Parathyroid adenoma (tissue), 2 donors: ENCODE data around the gene NAV2.

Experiments used
- H2AFZ ChIP-seq: fragments of 300-600 bp; sonication (generic); one replicate; pipeline ENCODE4 v1.7.0; 2017; ENCODE audit warnings: antibody characterized with exemption, mild to moderate bottlenecking
- H3K27ac ChIP-seq: fragments of 300-600 bp; sonication (generic); one replicate; pipeline ENCODE4 v1.7.0; 2017
- H3K27me3 ChIP-seq: fragments of 300-600 bp; sonication (generic); one replicate; pipeline ENCODE4 v1.7.0; 2017; ENCODE audit warnings: low read length; ENCODE audit not compliant: control insufficient read depth, insufficient read depth
- H3K36me3 ChIP-seq: fragments of 300-600 bp; sonication (generic); one replicate; pipeline ENCODE4 v1.7.0; 2017; ENCODE audit warnings: low read length; ENCODE audit not compliant: control insufficient read depth, insufficient read depth
- H3K4me1 ChIP-seq: fragments of 300-600 bp; sonication (generic); one replicate; pipeline ENCODE4 v1.7.0; 2017; ENCODE audit warnings: control low read depth
- H3K4me2 ChIP-seq: fragments of 300-600 bp; sonication (generic); one replicate; pipeline ENCODE4 v1.7.0; 2017; ENCODE audit warnings: low read length
- H3K4me3 ChIP-seq: fragments of 300-600 bp; sonication (generic); one replicate; pipeline ENCODE4 v1.7.0; 2017; ENCODE audit warnings: low read depth, low read length
- H3K79me2 ChIP-seq: fragments of 300-600 bp; sonication (generic); one replicate; pipeline ENCODE4 v1.7.0; 2017; ENCODE audit warnings: control low read depth
- H3K9ac ChIP-seq: fragments of 300-600 bp; sonication (generic); one replicate; pipeline ENCODE4 v1.7.0; 2017; ENCODE audit warnings: mild to moderate bottlenecking
- H3K9me3 ChIP-seq: fragments of 300-600 bp; sonication (generic); one replicate; pipeline ENCODE4 v1.7.0; 2017; ENCODE audit warnings: low read length; ENCODE audit not compliant: control insufficient read depth
- TF ChIP-seq, protein P1 (sequence below): fragments of 300-600 bp; sonication (generic); IDR thresholded peaks from one replicate; pipeline ENCODE4 v1.7.0; 2017; ENCODE audit warnings: antibody characterized with exemption, mild to moderate bottlenecking
- donor health status: primary hyperparathyroidism.

Gene NAV2

DNA sequence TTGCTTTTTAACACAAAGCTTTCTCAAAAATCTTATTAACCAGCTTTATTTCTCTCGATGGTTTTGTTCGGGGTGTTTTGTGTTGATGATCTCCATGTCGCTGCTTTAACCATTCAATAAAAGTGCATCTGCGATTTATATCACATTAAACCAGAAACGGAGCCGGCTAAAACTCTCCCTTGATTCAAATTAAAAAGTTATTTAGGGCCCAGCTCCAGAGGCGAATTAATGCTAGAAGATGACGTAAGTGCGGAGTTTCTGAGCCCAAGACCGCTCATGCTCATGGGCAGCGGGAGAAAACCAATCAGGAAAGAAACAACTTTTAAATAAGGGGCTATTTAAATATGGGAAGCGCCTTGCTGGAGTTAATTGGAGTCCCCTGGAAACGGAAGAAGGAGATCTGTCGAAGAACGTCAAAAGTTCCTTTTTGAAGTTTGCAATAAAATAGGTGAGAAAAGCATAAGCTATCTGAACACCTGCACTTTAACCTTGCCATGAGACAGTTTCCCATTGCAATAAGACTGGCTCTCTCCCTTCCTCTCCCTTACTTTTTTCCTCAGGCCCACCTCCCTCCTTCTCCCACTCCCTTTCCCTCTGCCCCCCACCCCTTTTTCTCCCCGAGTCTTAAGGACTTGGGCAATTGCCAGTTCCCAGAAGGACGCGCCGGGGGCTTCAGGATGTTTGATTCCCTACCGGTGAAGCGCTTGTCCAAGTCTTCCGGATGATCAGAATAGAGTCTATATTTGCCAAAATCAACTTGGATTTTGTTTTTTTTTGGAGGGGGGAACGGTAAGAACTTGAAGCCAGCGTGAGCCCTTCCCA, 449.5 kb downstream of the NAV2 start:
- H3K4me1 ChIP-seq, result no peaks in the 10 kb centered on the region
- TF ChIP-seq, protein P1, sequence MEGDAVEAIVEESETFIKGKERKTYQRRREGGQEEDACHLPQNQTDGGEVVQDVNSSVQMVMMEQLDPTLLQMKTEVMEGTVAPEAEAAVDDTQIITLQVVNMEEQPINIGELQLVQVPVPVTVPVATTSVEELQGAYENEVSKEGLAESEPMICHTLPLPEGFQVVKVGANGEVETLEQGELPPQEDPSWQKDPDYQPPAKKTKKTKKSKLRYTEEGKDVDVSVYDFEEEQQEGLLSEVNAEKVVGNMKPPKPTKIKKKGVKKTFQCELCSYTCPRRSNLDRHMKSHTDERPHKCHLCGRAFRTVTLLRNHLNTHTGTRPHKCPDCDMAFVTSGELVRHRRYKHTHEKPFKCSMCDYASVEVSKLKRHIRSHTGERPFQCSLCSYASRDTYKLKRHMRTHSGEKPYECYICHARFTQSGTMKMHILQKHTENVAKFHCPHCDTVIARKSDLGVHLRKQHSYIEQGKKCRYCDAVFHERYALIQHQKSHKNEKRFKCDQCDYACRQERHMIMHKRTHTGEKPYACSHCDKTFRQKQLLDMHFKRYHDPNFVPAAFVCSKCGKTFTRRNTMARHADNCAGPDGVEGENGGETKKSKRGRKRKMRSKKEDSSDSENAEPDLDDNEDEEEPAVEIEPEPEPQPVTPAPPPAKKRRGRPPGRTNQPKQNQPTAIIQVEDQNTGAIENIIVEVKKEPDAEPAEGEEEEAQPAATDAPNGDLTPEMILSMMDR, result no peak
- H3K27me3 ChIP-seq, result no peaks in the 10 kb centered on the region
- H3K9me3 ChIP-seq, result no peaks in the 10 kb centered on the region
- H3K4me2 ChIP-seq, result no peak overlapping the region
- H3K4me3 ChIP-seq, result no peak overlapping the region
- no peak overlapping the region for H3K9ac ChIP-seq
- H2AFZ ChIP-seq, result no peak overlapping the region
- no peak overlapping the region for H3K27ac ChIP-seq
- H3K79me2 ChIP-seq, result no peaks in the 10 kb centered on the region
- H3K36me3 ChIP-seq, result no peaks in the 10 kb centered on the region

DNA sequence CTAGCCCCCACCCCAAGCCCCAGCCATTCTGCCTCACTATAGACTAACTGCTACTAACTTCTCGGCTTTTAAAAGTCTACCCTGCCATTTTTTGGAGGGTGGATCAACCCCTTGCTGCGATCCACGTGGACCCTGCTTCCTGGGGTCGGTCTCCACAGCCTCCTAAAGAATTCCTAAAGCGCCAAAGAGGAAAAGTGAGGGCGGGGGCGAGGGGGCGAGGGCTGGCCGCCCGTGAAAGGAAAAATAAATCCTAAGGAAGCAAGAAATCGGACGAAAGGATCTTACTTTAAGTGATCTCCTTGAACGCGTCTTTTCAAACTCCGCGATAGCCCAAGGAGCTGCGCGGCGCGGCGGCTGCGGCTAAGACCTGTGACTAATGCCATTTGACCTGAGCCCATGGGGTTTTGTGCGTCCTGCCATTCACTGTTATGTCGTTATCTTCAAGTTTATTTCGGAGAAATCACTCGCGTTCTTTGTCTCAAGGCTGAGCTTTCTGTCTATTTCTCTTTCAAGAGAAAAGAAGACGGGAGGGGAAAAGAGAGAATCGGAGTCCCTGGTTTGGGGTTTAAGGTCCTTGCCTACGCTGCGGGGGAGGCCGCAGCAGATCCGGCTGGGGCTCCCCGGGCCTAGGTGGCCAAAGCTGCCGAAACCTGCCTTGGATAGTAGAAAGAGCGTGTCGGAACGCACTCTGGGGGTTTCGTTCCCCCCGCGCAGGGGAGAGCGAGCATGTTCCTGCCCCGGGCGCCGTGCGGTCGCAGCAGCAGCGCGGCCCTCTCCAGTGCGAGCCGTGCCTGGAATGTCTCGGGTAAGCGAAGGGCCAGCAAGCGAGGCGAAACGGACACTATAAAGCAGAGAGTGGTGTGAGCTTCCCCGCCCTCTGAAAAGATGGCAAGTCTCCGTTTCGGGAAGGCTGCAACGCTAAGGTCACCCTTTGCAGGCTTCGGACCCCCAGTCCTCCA, 450.5 kb downstream of the NAV2 start:
- H3K27me3 ChIP-seq, result no peaks in the 10 kb centered on the region
- no peaks in the 10 kb centered on the region for H3K79me2 ChIP-seq
- H3K9me3 ChIP-seq, result no peaks in the 10 kb centered on the region
- no peak overlapping the region for H3K9ac ChIP-seq
- no peaks in the 10 kb centered on the region for H3K4me1 ChIP-seq
- H3K4me2 ChIP-seq, result peak overlapping the region; percentile 44
- no peaks in the 10 kb centered on the region for H3K36me3 ChIP-seq
- TF ChIP-seq, protein P1, result no peak
- H2AFZ ChIP-seq, result no peak overlapping the region
- H3K27ac ChIP-seq, result no peak overlapping the region
- H3K4me3 ChIP-seq, result peak overlapping the region; percentile 16

DNA sequence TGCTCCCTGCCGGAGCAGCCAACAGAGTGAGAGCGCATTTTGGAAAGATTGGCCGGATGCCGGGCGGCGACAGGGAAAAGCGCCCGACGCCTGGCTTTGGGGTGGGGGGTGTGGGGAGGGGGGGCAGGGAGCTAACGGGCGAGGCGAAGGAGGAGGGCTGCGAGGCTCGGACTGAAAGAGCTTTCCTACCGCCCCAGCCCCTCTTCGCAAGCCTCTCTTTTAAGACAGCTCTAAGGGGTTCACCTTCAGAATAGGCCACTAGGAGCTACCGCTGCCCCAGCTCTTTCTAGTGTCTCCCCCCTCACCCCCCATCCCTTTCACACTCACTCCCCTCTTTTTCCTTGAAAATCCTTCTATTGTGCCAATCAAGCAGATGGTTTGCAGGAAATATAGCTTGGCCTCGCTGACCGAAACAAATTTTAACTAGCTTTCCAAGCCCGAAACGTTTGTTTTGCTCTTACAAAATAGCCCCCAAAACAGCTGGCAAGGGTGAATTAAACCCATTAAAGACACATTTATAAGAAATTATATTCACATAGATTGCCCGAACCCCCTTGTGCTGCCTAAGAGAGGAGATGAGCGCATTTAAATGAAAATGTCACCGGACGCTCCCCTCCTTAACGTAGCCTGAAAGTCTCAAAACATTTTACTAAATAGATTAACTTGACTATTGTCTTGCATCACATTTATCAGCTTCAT, 451.3 kb downstream of the NAV2 start:
- H3K79me2 ChIP-seq, result no peaks in the 10 kb centered on the region
- H3K27me3 ChIP-seq, result no peaks in the 10 kb centered on the region
- no peaks in the 10 kb centered on the region for H3K36me3 ChIP-seq
- no peak overlapping the region for H3K4me3 ChIP-seq
- H3K4me1 ChIP-seq, result no peaks in the 10 kb centered on the region
- H3K27ac ChIP-seq, result no peak overlapping the region
- TF ChIP-seq, protein P1, result no peak
- no peak overlapping the region for H2AFZ ChIP-seq
- H3K4me2 ChIP-seq, result no peak overlapping the region
- no peaks in the 10 kb centered on the region for H3K9me3 ChIP-seq
- no peak overlapping the region for H3K9ac ChIP-seq
